Measurements from ENCODE around the gene AHCY.
"Not testable (repeated sequence)": the region's sequence is repeated elsewhere in the genome, so short reads cannot be mapped to it uniquely, and the experiment has no call there.

The AHCY gene

DNA sequence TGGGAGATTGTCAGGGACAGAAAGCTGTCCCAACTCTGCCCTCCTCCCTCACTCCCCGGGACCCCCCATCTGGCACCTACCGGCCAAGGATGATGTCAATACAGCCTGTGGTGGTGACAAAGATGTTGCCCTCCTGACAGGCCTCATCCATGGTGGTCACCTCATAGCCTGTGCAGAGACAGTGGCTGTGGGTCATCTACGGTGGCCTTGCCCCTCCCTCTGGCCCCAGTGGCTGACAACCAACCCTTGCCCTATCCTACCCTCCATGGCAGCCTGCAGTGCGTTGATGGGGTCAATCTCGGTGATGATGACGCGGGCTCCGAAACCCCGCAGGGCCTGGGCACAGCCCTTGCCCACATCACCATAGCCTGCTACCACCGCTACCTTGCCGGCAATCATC lies 12.7 kb downstream of the AHCY start:
- H3K9me3 ChIP-seq (ENCODE audit: insufficient read depth, low read length), result no peaks in the 10 kb centered on the region
- H3K27ac ChIP-seq (ENCODE audit: low read length), result no peak overlapping the region
- H3K4me3 ChIP-seq (ENCODE audit: low read length), result no peak overlapping the region
- no peaks in the 10 kb centered on the region for H3K27me3 ChIP-seq (ENCODE audit: low read depth, low read length)
- peaks cover 13% of the 10 kb centered on the region for H4K20me1 ChIP-seq (ENCODE audit: insufficient read depth, low read length)
- no peak overlapping the region for H2AFZ ChIP-seq (ENCODE audit: low read depth, low read length)
- no peak overlapping the region for H3K9ac ChIP-seq (ENCODE audit: low read length)
- no peak overlapping the region for H3K4me2 ChIP-seq (ENCODE audit: low read length)
- H3K36me3 ChIP-seq (replicated peaks; ENCODE audit: low read depth, low read length), result peaks cover 76% of the 10 kb centered on the region
- no peaks in the 10 kb centered on the region for H3K4me1 ChIP-seq (ENCODE audit: low read length)
- no peak for TF ChIP-seq EZH2phosphoT487 (IDR thresholded peaks at IDR 0.05; ENCODE audit: low read depth)
- TF ChIP-seq, protein P1, sequence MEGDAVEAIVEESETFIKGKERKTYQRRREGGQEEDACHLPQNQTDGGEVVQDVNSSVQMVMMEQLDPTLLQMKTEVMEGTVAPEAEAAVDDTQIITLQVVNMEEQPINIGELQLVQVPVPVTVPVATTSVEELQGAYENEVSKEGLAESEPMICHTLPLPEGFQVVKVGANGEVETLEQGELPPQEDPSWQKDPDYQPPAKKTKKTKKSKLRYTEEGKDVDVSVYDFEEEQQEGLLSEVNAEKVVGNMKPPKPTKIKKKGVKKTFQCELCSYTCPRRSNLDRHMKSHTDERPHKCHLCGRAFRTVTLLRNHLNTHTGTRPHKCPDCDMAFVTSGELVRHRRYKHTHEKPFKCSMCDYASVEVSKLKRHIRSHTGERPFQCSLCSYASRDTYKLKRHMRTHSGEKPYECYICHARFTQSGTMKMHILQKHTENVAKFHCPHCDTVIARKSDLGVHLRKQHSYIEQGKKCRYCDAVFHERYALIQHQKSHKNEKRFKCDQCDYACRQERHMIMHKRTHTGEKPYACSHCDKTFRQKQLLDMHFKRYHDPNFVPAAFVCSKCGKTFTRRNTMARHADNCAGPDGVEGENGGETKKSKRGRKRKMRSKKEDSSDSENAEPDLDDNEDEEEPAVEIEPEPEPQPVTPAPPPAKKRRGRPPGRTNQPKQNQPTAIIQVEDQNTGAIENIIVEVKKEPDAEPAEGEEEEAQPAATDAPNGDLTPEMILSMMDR (IDR thresholded peaks at IDR 0.05; ENCODE audit: low read depth, low read length), result no peak
- peaks cover 25% of the 10 kb centered on the region for H3K79me2 ChIP-seq (ENCODE audit: low read length)

DNA sequence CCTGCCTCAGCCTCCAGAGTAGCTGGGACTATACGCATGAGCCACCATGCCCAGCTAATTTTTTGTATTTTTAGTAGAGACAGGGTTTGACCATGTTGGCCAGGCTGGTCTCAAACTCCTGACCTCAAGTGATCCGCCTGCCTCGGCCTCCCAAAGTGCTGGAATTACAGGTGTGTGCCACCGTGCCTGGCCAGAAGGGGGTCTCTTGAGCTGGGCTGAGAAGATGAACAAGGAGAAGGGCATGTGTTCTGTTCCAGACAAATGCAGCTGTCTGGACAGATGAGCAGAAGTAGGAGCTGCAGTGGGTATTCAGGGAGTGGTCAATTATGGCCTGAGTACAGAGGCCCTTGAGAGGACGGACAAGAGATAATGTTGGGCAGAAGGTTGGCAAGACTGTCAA lies 15.7 kb downstream of the AHCY start:
- H3K4me2 ChIP-seq (ENCODE audit: low read length); H3K4me3 ChIP-seq (ENCODE audit: low read length); H3K27ac ChIP-seq (ENCODE audit: low read length); H2AFZ ChIP-seq (ENCODE audit: low read depth, low read length); H3K9ac ChIP-seq (ENCODE audit: low read length); H3K27me3 ChIP-seq (ENCODE audit: low read depth, low read length); H3K79me2 ChIP-seq (ENCODE audit: low read length); H3K4me1 ChIP-seq (ENCODE audit: low read length); H4K20me1 ChIP-seq (ENCODE audit: insufficient read depth, low read length); H3K9me3 ChIP-seq (ENCODE audit: insufficient read depth, low read length): not testable (repeated sequence)
- H3K36me3 ChIP-seq (replicated peaks; ENCODE audit: low read depth, low read length), result peaks cover 70% of the 10 kb centered on the region

DNA sequence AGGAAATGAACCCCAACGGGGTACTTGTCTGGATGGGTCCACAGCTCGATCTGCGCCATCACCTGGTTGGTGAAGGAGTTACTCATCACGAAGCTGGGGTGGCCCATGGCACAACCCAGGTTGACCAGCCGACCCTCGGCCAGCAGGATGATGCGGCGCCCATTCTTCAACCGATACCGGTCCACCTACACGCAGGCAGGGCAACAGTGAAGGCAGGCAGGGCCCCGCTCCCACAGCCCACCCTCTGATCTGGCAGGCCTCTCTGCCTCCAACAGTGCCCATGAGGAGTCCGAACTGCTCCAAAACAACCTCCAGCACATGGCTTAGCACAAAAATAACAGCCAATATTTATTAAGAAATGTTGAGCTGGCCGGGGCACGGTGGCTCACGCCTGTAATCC lies 17.7 kb downstream of the AHCY start:
- H3K27ac ChIP-seq (ENCODE audit: low read length), result no peak overlapping the region
- H3K4me2 ChIP-seq (ENCODE audit: low read length), result no peak overlapping the region
- H3K27me3 ChIP-seq (ENCODE audit: low read depth, low read length), result no peaks in the 10 kb centered on the region
- peaks cover 65% of the 10 kb centered on the region for H3K36me3 ChIP-seq (replicated peaks; ENCODE audit: low read depth, low read length)
- no peaks in the 10 kb centered on the region for H4K20me1 ChIP-seq (ENCODE audit: insufficient read depth, low read length)
- no peak overlapping the region for H3K9ac ChIP-seq (ENCODE audit: low read length)
- no peaks in the 10 kb centered on the region for H3K4me1 ChIP-seq (ENCODE audit: low read length)
- H2AFZ ChIP-seq (ENCODE audit: low read depth, low read length), result no peak overlapping the region
- H3K4me3 ChIP-seq (ENCODE audit: low read length), result no peak overlapping the region
- no peaks in the 10 kb centered on the region for H3K9me3 ChIP-seq (ENCODE audit: insufficient read depth, low read length)
- H3K79me2 ChIP-seq (ENCODE audit: low read length), result no peaks in the 10 kb centered on the region
- no peak for TF ChIP-seq EZH2phosphoT487 (IDR thresholded peaks at IDR 0.05; ENCODE audit: low read depth)
- TF ChIP-seq, protein P1 (IDR thresholded peaks at IDR 0.05; ENCODE audit: low read depth, low read length), result no peak

DNA sequence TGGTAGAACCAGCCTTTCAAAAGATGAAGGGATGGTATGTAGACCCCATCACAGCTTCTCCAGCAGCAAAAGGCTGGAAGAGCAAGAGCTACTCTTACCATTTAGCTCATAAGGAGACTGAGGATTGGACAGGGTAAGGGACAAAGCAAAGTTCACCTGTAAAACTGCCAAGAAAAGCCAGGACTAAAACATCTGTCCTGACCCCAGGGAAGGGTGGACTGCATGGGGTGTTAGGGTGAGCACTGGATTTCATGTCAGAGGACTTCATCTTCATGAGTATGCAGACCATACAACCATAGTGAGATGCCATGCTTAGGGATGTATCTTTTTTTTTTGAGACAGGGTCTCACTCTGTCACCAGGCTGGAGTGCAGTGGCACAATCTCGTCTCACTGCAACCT lies 19.3 kb downstream of the AHCY start:
- H2AFZ ChIP-seq (ENCODE audit: low read depth, low read length), result no peak overlapping the region
- no peaks in the 10 kb centered on the region for H3K27me3 ChIP-seq (ENCODE audit: low read depth, low read length)
- H3K9me3 ChIP-seq (ENCODE audit: insufficient read depth, low read length), result no peaks in the 10 kb centered on the region
- no peak overlapping the region for H3K4me3 ChIP-seq (ENCODE audit: low read length)
- no peak overlapping the region for H3K27ac ChIP-seq (ENCODE audit: low read length)
- no peaks in the 10 kb centered on the region for H3K79me2 ChIP-seq (ENCODE audit: low read length)
- H3K36me3 ChIP-seq (replicated peaks; ENCODE audit: low read depth, low read length), result peaks cover 67% of the 10 kb centered on the region
- no peaks in the 10 kb centered on the region for H4K20me1 ChIP-seq (ENCODE audit: insufficient read depth, low read length)
- no peak overlapping the region for H3K4me2 ChIP-seq (ENCODE audit: low read length)
- no peaks in the 10 kb centered on the region for H3K4me1 ChIP-seq (ENCODE audit: low read length)
- no peak for TF ChIP-seq EZH2phosphoT487 (IDR thresholded peaks at IDR 0.05; ENCODE audit: low read depth)
- TF ChIP-seq, protein P1 (IDR thresholded peaks at IDR 0.05; ENCODE audit: low read depth, low read length), result no peak
- H3K9ac ChIP-seq (ENCODE audit: low read length), result no peak overlapping the region

DNA sequence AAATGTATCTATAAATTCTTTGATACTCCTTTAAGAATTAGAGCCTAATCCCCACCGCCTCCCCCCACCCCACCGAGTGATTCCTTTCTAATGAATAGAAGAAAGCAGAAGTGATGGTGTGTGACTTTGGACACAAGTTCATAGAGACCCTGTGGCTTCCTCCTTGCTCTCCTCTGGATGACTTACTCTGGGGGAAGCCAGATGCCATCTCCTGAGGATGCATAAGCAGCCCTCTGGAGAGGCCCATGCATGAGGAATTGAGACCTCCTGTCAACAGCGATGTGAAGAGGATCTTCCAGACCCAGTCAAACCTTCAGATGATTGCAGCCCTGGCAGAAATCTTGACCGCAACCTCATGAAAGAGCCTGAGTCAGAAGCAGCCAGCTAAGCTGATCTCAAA lies 21.1 kb downstream of the AHCY start:
- Histone ChIP-seq H3K4me1 (ENCODE audit: low read length) (no peaks in the 10 kb centered on the region), H3K27me3 (ENCODE audit: low read depth, low read length) (no peaks in the 10 kb centered on the region), H3K36me3 (replicated peaks; ENCODE audit: low read depth, low read length) (peaks cover 67% of the 10 kb centered on the region), H3K79me2 (ENCODE audit: low read length) (no peaks in the 10 kb centered on the region), H2AFZ (ENCODE audit: low read depth, low read length) (no peak overlapping the region), H3K4me2 (ENCODE audit: low read length) (no peak overlapping the region), H3K9me3 (ENCODE audit: insufficient read depth, low read length) (no peaks in the 10 kb centered on the region), H4K20me1 (ENCODE audit: insufficient read depth, low read length) (no peaks in the 10 kb centered on the region), H3K4me3 (ENCODE audit: low read length) (no peak overlapping the region), H3K27ac (ENCODE audit: low read length) (no peak overlapping the region), H3K9ac (ENCODE audit: low read length) (no peak overlapping the region)
- TF ChIP-seq EZH2phosphoT487 (IDR thresholded peaks at IDR 0.05; ENCODE audit: low read depth), result no peak
- TF ChIP-seq, protein P1 (IDR thresholded peaks at IDR 0.05; ENCODE audit: low read depth, low read length), result no peak
